GM12891 (cell line): ENCODE data around the gene PLCB2.

Source experiments
- DNase-seq: peaks from one replicate; pipeline ENCODE4 v3.0.0; 2011; ENCODE audit warnings: low spot score; ENCODE audit not compliant: insufficient read length
- FAIRE-seq: peaks from 2 replicates; lab custom pipeline; 2011; peaks lifted over from hg19 to GRCh38; lab: Jason Lieb, UNC
- PAX5 ChIP-seq: IDR thresholded peaks from 2 replicates; pipeline ENCODE4 v1.6.1; 2011; ENCODE audit warnings: low read length, moderate library complexity, mild to moderate bottlenecking; ENCODE audit not compliant: insufficient read depth, severe bottlenecking
- POLR2A ChIP-seq: IDR thresholded peaks from 2 replicates; pipeline ENCODE4 v1.6.1; 2011; ENCODE audit warnings: low read depth, low read length, control low read depth
- POLR2AphosphoS5 ChIP-seq: IDR thresholded peaks from 2 replicates; pipeline ENCODE4 v1.6.1; 2011; ENCODE audit warnings: low read depth, low read length, control low read depth
- POU2F2 ChIP-seq: IDR thresholded peaks from 2 replicates; pipeline ENCODE4 v1.6.1; 2011; ENCODE audit warnings: low read depth, mild to moderate bottlenecking, control low read depth, low read length, moderate library complexity
- SPI1 ChIP-seq: IDR thresholded peaks from 2 replicates; pipeline ENCODE4 v1.6.1; 2011; ENCODE audit warnings: low read depth, low read length, control low read depth
- TAF1 ChIP-seq: IDR thresholded peaks from 2 replicates; pipeline ENCODE4 v1.6.1; 2011; ENCODE audit warnings: low read depth, low read length, control low read depth

The PLCB2 gene

GRCh38 chr15:40280260-40281056, 27.3 kb downstream of the PLCB2 start:
- TF ChIP-seq SPI1 = no peak
- DNase-seq = no peak
- no peak for FAIRE-seq

- no peak for TF ChIP-seq POLR2A
- peak; percentile 78 for FAIRE-seq
- DNase-seq = peak; percentile 75
Measured at GRCh38 chr15:40279437-40280141, 28.1 kb downstream of the PLCB2 start.

GRCh38 chr15:40278026-40278425, 29.7 kb downstream of the PLCB2 start:
- DNase-seq = no peak
- FAIRE-seq = no peak
- no peak for TF ChIP-seq POU2F2
- TF ChIP-seq POLR2AphosphoS5 = no peak
- no peak for TF ChIP-seq SPI1
- no peak for TF ChIP-seq PAX5
- TF ChIP-seq POLR2A = no peak
- no peak for TF ChIP-seq TAF1

- no peak for DNase-seq
- no peak for FAIRE-seq
- TF ChIP-seq SPI1 (peak; percentile 84), PAX5 (no peak)
Measured at GRCh38 chr15:40277471-40277870, 30.3 kb downstream of the PLCB2 start.

GRCh38 chr15:40276927-40277326, 30.8 kb downstream of the PLCB2 start:
- TF ChIP-seq SPI1 (no peak), TAF1 (no peak), POLR2AphosphoS5 (no peak), POU2F2 (no peak), POLR2A (no peak), PAX5 (no peak)
- FAIRE-seq (no peak), DNase-seq (no peak)

GRCh38 chr15:40275954-40276353, 31.8 kb downstream of the PLCB2 start:
- no peak for TF ChIP-seq TAF1
- no peak for TF ChIP-seq SPI1
- TF ChIP-seq PAX5 = no peak
- no peak for TF ChIP-seq POLR2A
- TF ChIP-seq POLR2AphosphoS5 = no peak
- TF ChIP-seq POU2F2 = no peak
- DNase-seq (no peak), FAIRE-seq (no peak)

- FAIRE-seq (no peak), DNase-seq (no peak)
- TF ChIP-seq POLR2AphosphoS5 (no peak), POU2F2 (no peak), POLR2A (no peak), TAF1 (no peak), PAX5 (no peak), SPI1 (no peak)
Measured at GRCh38 chr15:40275523-40275922, 32.2 kb downstream of the PLCB2 start.

GRCh38 chr15:40274350-40275274, 33.1 kb downstream of the PLCB2 start:
- FAIRE-seq = peak; percentile 93

GRCh38 chr15:40273428-40273827, 34.3 kb downstream of the PLCB2 start:
- DNase-seq (no peak), FAIRE-seq (no peak)
- TF ChIP-seq TAF1 (no peak), POLR2AphosphoS5 (no peak), POLR2A (no peak), PAX5 (no peak), SPI1 (no peak), POU2F2 (no peak)

More at GRCh38 chr15:40274350-40275274, 33.1 kb downstream of the PLCB2 start:
- TF ChIP-seq SPI1 = no peak
- no peak for TF ChIP-seq POLR2AphosphoS5
- TF ChIP-seq POU2F2 = 0 out of 2 replicates have a peak, but pooled peaks have one; percentile 43
- no peak for TF ChIP-seq PAX5
- TF ChIP-seq POLR2A = no peak
- peak; percentile 86 for DNase-seq
